Right lobe of liver (tissue), 4 donors: ENCODE results near the gene FRS2.

Experiments used
- POLR2A ChIP-seq: fragments of 450-650 bp; IDR thresholded peaks from one replicate; pipeline ENCODE4 v1.6.1; 2017; ENCODE audit warnings: antibody characterized with exemption, mild to moderate bottlenecking
- TF ChIP-seq, protein P1 (sequence below), 4 donors: fragments of 200-600 bp in 3 of 4; fragments of 450-650 bp in 1 of 4; IDR thresholded peaks; one replicate each; pipeline versions ENCODE4 v1.5.1 to v1.8.0; 2016 to 2022; ENCODE audit warnings: antibody characterized with exemption in 4 of 4, mild to moderate bottlenecking in 2 of 4
- donor health status: DM: no; HTN: no; CAD: no.
- donor health status: DM: no; HTN: no; CAD: no.
- donor health status: DM: no; HTN: yes; CAD: no.

- TF ChIP-seq, protein P1, sequence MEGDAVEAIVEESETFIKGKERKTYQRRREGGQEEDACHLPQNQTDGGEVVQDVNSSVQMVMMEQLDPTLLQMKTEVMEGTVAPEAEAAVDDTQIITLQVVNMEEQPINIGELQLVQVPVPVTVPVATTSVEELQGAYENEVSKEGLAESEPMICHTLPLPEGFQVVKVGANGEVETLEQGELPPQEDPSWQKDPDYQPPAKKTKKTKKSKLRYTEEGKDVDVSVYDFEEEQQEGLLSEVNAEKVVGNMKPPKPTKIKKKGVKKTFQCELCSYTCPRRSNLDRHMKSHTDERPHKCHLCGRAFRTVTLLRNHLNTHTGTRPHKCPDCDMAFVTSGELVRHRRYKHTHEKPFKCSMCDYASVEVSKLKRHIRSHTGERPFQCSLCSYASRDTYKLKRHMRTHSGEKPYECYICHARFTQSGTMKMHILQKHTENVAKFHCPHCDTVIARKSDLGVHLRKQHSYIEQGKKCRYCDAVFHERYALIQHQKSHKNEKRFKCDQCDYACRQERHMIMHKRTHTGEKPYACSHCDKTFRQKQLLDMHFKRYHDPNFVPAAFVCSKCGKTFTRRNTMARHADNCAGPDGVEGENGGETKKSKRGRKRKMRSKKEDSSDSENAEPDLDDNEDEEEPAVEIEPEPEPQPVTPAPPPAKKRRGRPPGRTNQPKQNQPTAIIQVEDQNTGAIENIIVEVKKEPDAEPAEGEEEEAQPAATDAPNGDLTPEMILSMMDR (IDR thresholded peaks at IDR 0.05), result peak; percentile 78 to 85 (median 82)
- no peak for TF ChIP-seq POLR2A
Observed at GRCh38 chr12:69570545-69571399, 100.6 kb downstream of the FRS2 start.
